OCI-LY1 (cell line): ENCODE data around the gene NDUFV1.

ENCODE experiments used
- CTCF ChIP-seq: fragments of 200-600 bp; sonication (generic), shearing (Covaris generic); IDR thresholded peaks from 2 replicates; pipeline ENCODE4 v1.5.1; 2017; ENCODE audit warnings: mild to moderate bottlenecking, antibody characterized with exemption, low read length, moderate library complexity, mixed read lengths
- EZH2 ChIP-seq: fragments of 200-600 bp; sonication (generic), shearing (Covaris generic); IDR thresholded peaks from 2 replicates; pipeline ENCODE4 v1.8.0; 2017; ENCODE audit warnings: borderline replicate concordance, mixed run types, mild to moderate bottlenecking, antibody characterized with exemption, low read length, moderate library complexity, mixed read lengths

GRCh38 chr11:67596753-67597300 lies 9.9 kb upstream of the NDUFV1 start:
- no peak for TF ChIP-seq CTCF
- TF ChIP-seq EZH2: no peak
